Retinal pigment epithelial cell (primary cell): ENCODE results near the gene PRKAA1.
"Not testable (repeated sequence)": the region's sequence is repeated elsewhere in the genome, so short reads cannot be mapped to it uniquely, and the experiment has no call there.

Experiments used
- DNase-seq: peaks from one replicate; pipeline ENCODE4 v3.0.0-alpha.2; 2010; ENCODE audit warnings: low read depth
- H3K4me3 ChIP-seq: 2 replicates; pipeline ENCODE4 v1.5.1; 2011; ENCODE audit warnings: mild to moderate bottlenecking, low read length, control low read depth, moderate library complexity
- TF ChIP-seq, protein P1 (sequence below): conservative IDR thresholded peaks from 2 replicates; pipeline ENCODE4 v1.5.1; 2011; ENCODE audit warnings: low read depth, low read length, control low read depth, inconsistent platforms

The PRKAA1 gene

DNA sequence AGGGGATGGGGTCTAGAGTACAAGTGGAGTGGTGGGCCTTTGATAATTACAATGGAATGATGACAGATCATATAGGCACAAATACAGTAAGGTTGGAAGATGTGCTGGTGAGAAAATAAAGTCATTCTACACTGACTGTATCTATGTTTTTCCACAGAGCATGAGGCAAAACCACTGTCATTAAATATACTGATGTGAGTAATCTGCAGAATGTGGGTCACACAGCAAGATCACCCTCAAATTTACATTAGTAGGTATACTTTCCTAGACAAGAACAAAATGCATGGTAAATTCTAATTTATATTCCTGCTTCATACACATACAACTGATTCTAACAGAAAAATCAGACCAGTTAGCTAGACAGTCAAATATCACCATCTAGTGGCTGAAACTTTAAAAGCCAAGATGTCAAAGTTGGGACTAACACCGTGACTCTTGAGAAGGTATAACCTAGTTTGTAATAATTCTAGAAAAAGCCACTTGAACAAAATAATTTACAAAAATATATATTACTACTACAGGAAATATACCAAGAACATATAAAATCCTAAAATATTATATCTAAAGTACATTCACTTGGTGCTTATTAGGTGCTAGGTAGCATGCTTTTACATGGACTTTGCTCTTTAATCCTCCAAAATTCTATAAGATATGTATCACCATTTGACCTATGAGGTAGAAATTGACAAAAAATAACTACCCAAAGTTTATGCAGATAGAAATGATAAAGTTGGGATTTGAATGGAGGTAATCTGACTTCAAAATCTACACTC lies 61.9 kb downstream of the PRKAA1 start:
- TF ChIP-seq, protein P1, sequence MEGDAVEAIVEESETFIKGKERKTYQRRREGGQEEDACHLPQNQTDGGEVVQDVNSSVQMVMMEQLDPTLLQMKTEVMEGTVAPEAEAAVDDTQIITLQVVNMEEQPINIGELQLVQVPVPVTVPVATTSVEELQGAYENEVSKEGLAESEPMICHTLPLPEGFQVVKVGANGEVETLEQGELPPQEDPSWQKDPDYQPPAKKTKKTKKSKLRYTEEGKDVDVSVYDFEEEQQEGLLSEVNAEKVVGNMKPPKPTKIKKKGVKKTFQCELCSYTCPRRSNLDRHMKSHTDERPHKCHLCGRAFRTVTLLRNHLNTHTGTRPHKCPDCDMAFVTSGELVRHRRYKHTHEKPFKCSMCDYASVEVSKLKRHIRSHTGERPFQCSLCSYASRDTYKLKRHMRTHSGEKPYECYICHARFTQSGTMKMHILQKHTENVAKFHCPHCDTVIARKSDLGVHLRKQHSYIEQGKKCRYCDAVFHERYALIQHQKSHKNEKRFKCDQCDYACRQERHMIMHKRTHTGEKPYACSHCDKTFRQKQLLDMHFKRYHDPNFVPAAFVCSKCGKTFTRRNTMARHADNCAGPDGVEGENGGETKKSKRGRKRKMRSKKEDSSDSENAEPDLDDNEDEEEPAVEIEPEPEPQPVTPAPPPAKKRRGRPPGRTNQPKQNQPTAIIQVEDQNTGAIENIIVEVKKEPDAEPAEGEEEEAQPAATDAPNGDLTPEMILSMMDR = peak; percentile 70
- no peak overlapping the region for H3K4me3 ChIP-seq
- no peak for DNase-seq

DNA sequence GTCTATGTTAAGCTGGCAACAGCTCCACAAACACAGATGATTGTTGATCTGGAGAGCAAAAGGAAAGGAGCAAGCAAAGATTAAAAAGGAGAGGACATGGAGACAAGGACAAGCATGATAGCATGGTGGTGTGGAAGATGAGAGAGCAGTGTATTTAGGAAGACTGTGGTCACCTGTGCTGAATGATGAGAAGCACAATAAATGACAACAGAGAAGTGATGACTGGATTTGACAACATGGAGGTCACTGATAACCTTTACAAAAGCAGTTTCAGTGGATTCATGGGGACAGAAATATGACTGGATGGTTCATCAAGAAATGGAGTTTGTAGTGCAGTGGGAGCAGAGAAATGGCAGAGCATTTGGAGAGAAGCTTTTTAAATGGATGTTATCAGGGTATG lies 62.6 kb downstream of the PRKAA1 start:
- H3K4me3 ChIP-seq = no peak overlapping the region
- TF ChIP-seq, protein P1 = no peak
- DNase-seq = no peak

GRCh38 chr5:40734986-40735385 lies 63.2 kb downstream of the PRKAA1 start:
- no peak overlapping the region for H3K4me3 ChIP-seq
- DNase-seq = no peak
- TF ChIP-seq, protein P1 = no peak

- TF ChIP-seq, protein P1 = no peak
- H3K4me3 ChIP-seq = no peak overlapping the region
- DNase-seq = no peak
Measured at GRCh38 chr5:40733879-40734563, 64.2 kb downstream of the PRKAA1 start.

- DNase-seq = no peak
- TF ChIP-seq, protein P1 = no peak
- no peak overlapping the region for H3K4me3 ChIP-seq
Measured at GRCh38 chr5:40733434-40733833, 64.7 kb downstream of the PRKAA1 start.

DNA sequence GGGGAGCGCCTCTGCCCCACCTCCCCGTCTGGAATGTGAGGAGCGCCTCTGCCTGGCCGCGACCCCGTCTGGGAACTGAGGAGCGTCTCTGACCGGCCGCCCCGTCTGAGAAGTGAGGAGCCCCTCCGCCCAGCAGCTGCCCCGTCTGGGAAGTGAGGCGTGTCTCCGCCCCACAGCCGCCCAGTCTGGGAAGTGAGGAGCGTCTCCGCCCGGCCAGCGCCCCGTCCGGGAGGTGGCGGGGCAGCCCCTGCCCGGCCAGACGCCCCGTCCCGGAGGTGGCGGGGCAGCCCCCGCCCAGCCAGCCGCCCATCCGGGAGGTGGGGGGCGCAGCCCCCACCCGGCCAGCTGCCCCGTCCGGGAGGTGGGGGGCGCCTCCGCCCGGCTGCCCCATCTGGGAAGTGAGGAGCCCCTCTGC lies 75.7 kb downstream of the PRKAA1 start:
- DNase-seq, H3K4me3 ChIP-seq: not testable (repeated sequence)

- TF ChIP-seq, protein P1 = no peak
- no peak for DNase-seq
- no peak overlapping the region for H3K4me3 ChIP-seq
Measured at GRCh38 chr5:40720069-40720468, 78.1 kb downstream of the PRKAA1 start.
